Superior temporal gyrus (tissue), 1 donor: ENCODE measurements around the gene GCNT1.
"Not testable (repeated sequence)": the region's sequence is repeated elsewhere in the genome, so short reads cannot be mapped to it uniquely, and the experiment has no call there.

Experiments used
- DNase-seq: peaks from one replicate; pipeline ENCODE4 v3.0.0-alpha.2; 2016; ENCODE audit errors: extremely low spot score

Gene GCNT1

GRCh38 chr9:76490249-76490990, 31.4 kb downstream of the GCNT1 start:
- no peak for DNase-seq

GRCh38 chr9:76491056-76491455, 32.1 kb downstream of the GCNT1 start:
- DNase-seq = not testable (repeated sequence)

GRCh38 chr9:76493496-76493895, 34.5 kb downstream of the GCNT1 start:
- not testable (repeated sequence) for DNase-seq

- DNase-seq = no peak
These were observed 41.1 kb downstream of the GCNT1 start for GRCh38 chr9:76500061-76500460.

GRCh38 chr9:76502746-76503145, 43.8 kb downstream of the GCNT1 start:
- DNase-seq = no peak

- no peak for DNase-seq
These were observed 51.1 kb downstream of the GCNT1 start for GRCh38 chr9:76510041-76510440.

- no peak for DNase-seq
These were observed 51.5 kb downstream of the GCNT1 start for GRCh38 chr9:76510446-76510845.

- DNase-seq = no peak
These were observed 53.8 kb downstream of the GCNT1 start for GRCh38 chr9:76512826-76513225.

- DNase-seq = peak; percentile 30
These were observed 57.4 kb downstream of the GCNT1 start for GRCh38 chr9:76516350-76516749.

GRCh38 chr9:76516871-76517270, 57.9 kb downstream of the GCNT1 start:
- no peak for DNase-seq

- DNase-seq = no peak
These were observed 60.3 kb downstream of the GCNT1 start for GRCh38 chr9:76519075-76519835.

GRCh38 chr9:76521244-76521681, 62.3 kb downstream of the GCNT1 start:
- no peak for DNase-seq

GRCh38 chr9:76521906-76522305, 62.9 kb downstream of the GCNT1 start:
- no peak for DNase-seq

- DNase-seq = not testable (repeated sequence)
These were observed 64.7 kb downstream of the GCNT1 start for GRCh38 chr9:76523617-76524200.

- DNase-seq = no peak
These were observed 66.2 kb downstream of the GCNT1 start for GRCh38 chr9:76525196-76525595.

GRCh38 chr9:76526026-76526425, 67.0 kb downstream of the GCNT1 start:
- DNase-seq = no peak

- no peak for DNase-seq
These were observed 69.1 kb downstream of the GCNT1 start for GRCh38 chr9:76528056-76528455.

- no peak for DNase-seq
These were observed 69.7 kb downstream of the GCNT1 start for GRCh38 chr9:76528642-76529190.

GRCh38 chr9:76529653-76530052, 70.7 kb downstream of the GCNT1 start:
- no peak for DNase-seq

- DNase-seq = no peak
These were observed 71.6 kb downstream of the GCNT1 start for GRCh38 chr9:76530458-76531110.

- DNase-seq = no peak
These were observed 72.3 kb downstream of the GCNT1 start for GRCh38 chr9:76531231-76531780.

GRCh38 chr9:76532877-76533276, 73.9 kb downstream of the GCNT1 start:
- DNase-seq = not testable (repeated sequence)
